ENCODE results near the gene MOB3B. TPM values are rescaled to one million over a fixed set of nuclear protein-coding genes. Genes with fewer than 3 reads are reported as not detected.

MOB3B gene
- polyA plus RNA-seq, 2 donors = 2.0 to 2.5 TPM

- Histone ChIP-seq H3K27me3 (ENCODE audit: control insufficient read depth in 1 of 2, insufficient read depth in 2 of 2, low read length in 2 of 2) (no peaks in the 10 kb centered on the region), H3K4me3 (ENCODE audit: low read depth in 1 of 2, low read length in 2 of 2) (no peak overlapping the region), H3K36me3 (ENCODE audit: control insufficient read depth in 2 of 2, insufficient read depth in 2 of 2, low read length in 1 of 2) (no peaks in the 10 kb centered on the region), H3K4me1 (ENCODE audit: control insufficient read depth in 2 of 2, insufficient read depth in 2 of 2, low read length in 1 of 2) (peaks cover 0 to 8% of the 10 kb centered on the region in 2 donors), H3K9me3 (ENCODE audit: control insufficient read depth in 2 of 2, insufficient read depth in 1 of 2, low read depth in 1 of 2, low read length in 1 of 2) (no peaks in the 10 kb centered on the region), H3K27ac (ENCODE audit: low read depth in 2 of 2, low read length in 1 of 2) (peak overlapping the region; percentile 23 to 28)
- 67 to 75% methylated on average over 2 of the region's 2 CpGs for WGBS, 2 donors
Observed at GRCh38 chr9:27431543-27432147, 98.0 kb downstream of the MOB3B start.

DNA sequence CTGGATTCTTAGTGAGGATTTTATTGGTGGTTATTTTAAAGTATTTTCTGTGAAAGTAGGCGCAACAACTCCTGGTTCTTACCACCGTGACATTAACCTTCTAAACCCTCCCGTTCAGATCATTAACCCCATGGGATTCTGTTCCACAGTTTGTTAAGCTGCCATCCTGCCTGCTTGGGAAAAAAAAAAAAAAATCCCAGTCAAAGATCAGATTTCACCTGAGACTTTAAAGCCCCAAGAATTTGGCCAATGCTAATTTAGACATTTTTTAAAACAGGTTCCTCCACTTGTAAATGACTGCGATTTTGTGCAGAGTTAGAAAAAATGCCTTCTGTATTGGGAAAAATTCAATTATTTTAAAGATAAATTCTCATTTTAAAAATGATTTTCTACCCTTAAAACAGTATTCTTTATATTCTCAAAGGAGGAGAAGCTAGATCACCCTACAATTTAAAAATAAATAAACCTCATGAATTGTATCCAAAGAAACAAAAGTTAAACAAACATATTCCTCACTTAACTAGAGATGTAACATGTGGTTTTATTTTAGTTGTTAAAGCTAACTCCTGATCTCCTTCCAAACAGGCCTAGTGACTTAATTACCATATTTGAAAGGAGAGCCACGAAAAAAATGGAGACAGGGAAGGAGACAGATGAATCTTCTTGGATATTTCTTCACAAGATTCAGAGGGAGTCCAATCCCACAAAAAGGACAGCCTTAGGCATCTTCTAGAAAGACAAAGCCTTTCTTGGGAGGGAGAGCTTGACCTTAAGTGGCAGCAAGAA, 98.7 kb downstream of the MOB3B start:
- H3K36me3 ChIP-seq (ENCODE audit: control insufficient read depth in 2 of 2, insufficient read depth in 2 of 2, low read length in 1 of 2) = no peaks in the 10 kb centered on the region
- H3K27ac ChIP-seq (ENCODE audit: low read depth in 2 of 2, low read length in 1 of 2) = peak overlapping the region; percentile 23 to 28
- H3K9me3 ChIP-seq (ENCODE audit: control insufficient read depth in 2 of 2, insufficient read depth in 1 of 2, low read depth in 1 of 2, low read length in 1 of 2) = no peaks in the 10 kb centered on the region
- H3K4me3 ChIP-seq (ENCODE audit: low read depth in 1 of 2, low read length in 2 of 2) = no peak overlapping the region
- H3K27me3 ChIP-seq (ENCODE audit: control insufficient read depth in 1 of 2, insufficient read depth in 2 of 2, low read length in 2 of 2) = no peaks in the 10 kb centered on the region
- peaks cover 0 to 9% of the 10 kb centered on the region in 2 donors for H3K4me1 ChIP-seq (ENCODE audit: control insufficient read depth in 2 of 2, insufficient read depth in 2 of 2, low read length in 1 of 2)
- 43 to 61% methylated on average over 5 of the region's 5 CpGs for WGBS, 2 donors

DNA sequence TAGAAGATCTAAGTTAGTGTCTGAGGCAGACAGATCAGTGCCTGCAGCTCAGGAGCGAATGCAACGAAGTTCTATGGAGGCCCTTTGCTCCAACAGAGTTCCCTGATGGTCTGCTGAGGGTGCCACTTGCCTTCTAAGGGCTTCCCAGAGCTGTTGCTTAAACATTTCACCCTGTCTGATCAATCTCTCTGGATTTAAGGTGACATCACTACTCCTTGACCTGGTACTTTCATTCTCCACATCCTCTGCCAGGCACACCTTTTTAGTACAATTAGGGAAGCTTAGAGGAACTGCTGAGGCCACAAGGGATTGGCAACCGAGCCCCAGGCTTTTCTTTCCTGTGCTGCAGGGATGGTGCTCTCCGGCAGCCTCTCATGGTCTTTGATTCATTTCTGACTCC, 99.7 kb downstream of the MOB3B start:
- peak overlapping the region; percentile 7 to 13 for H3K27ac ChIP-seq (ENCODE audit: low read depth in 2 of 2, low read length in 1 of 2)
- H3K4me1 ChIP-seq (ENCODE audit: control insufficient read depth in 2 of 2, insufficient read depth in 2 of 2, low read length in 1 of 2) = peaks cover 0 to 9% of the 10 kb centered on the region in 2 donors

GRCh38 chr9:27429436-27429835, 100.2 kb downstream of the MOB3B start:
- peaks cover 0 to 9% of the 10 kb centered on the region in 2 donors for H3K4me1 ChIP-seq (ENCODE audit: control insufficient read depth in 2 of 2, insufficient read depth in 2 of 2, low read length in 1 of 2)
- 79 to 84% methylated on average over 2 of the region's 2 CpGs for WGBS, 2 donors
- H3K36me3 ChIP-seq (ENCODE audit: control insufficient read depth in 2 of 2, insufficient read depth in 2 of 2, low read length in 1 of 2) = no peaks in the 10 kb centered on the region

More for the DNA sequence above, 99.7 kb downstream of the MOB3B start:
- WGBS, 2 donors = 56 to 64% methylated on average over 4 of the region's 4 CpGs
- no peaks in the 10 kb centered on the region for H3K36me3 ChIP-seq (ENCODE audit: control insufficient read depth in 2 of 2, insufficient read depth in 2 of 2, low read length in 1 of 2)
- H3K4me3 ChIP-seq (ENCODE audit: low read depth in 1 of 2, low read length in 2 of 2) = no peak overlapping the region
- no peaks in the 10 kb centered on the region for H3K9me3 ChIP-seq (ENCODE audit: control insufficient read depth in 2 of 2, insufficient read depth in 1 of 2, low read depth in 1 of 2, low read length in 1 of 2)
- no peaks in the 10 kb centered on the region for H3K27me3 ChIP-seq (ENCODE audit: control insufficient read depth in 1 of 2, insufficient read depth in 2 of 2, low read length in 2 of 2)

DNA sequence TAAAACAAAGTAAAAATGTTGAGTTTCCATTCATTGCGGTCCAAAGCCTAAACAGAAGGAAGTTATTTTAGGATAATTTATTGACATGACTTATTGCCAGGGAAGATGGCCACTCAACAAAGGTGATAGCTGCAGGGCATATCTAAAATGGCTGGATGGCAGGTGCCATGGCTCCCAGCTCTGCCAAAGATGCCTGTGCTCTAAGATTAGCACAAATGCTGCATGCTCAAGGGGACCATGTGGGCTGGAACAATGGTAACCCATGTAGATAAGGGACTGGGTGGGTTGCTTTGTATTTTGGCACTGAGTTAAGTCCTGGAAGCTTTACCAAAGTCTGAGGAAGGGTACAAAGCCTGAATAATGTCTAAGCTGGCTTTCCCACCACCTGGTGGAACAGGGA, 101.1 kb downstream of the MOB3B start:
- WGBS, 2 donors = 74 to 83% methylated on average over 1 of the region's 1 CpG
- no peak overlapping the region for H3K27ac ChIP-seq (ENCODE audit: low read depth in 2 of 2, low read length in 1 of 2)
- no peaks in the 10 kb centered on the region for H3K27me3 ChIP-seq (ENCODE audit: control insufficient read depth in 1 of 2, insufficient read depth in 2 of 2, low read length in 2 of 2)
- H3K9me3 ChIP-seq (ENCODE audit: control insufficient read depth in 2 of 2, insufficient read depth in 1 of 2, low read depth in 1 of 2, low read length in 1 of 2) = no peaks in the 10 kb centered on the region
- H3K4me1 ChIP-seq (ENCODE audit: control insufficient read depth in 2 of 2, insufficient read depth in 2 of 2, low read length in 1 of 2) = peaks cover 0 to 9% of the 10 kb centered on the region in 2 donors
- no peak overlapping the region for H3K4me3 ChIP-seq (ENCODE audit: low read depth in 1 of 2, low read length in 2 of 2)
- no peaks in the 10 kb centered on the region for H3K36me3 ChIP-seq (ENCODE audit: control insufficient read depth in 2 of 2, insufficient read depth in 2 of 2, low read length in 1 of 2)

More at GRCh38 chr9:27429436-27429835, 100.2 kb downstream of the MOB3B start:
- Histone ChIP-seq H3K27ac (ENCODE audit: low read depth in 2 of 2, low read length in 1 of 2) (no peak overlapping the region), H3K4me3 (ENCODE audit: low read depth in 1 of 2, low read length in 2 of 2) (no peak overlapping the region), H3K27me3 (ENCODE audit: control insufficient read depth in 1 of 2, insufficient read depth in 2 of 2, low read length in 2 of 2) (no peaks in the 10 kb centered on the region), H3K9me3 (ENCODE audit: control insufficient read depth in 2 of 2, insufficient read depth in 1 of 2, low read depth in 1 of 2, low read length in 1 of 2) (no peaks in the 10 kb centered on the region)

- no peak overlapping the region for H3K4me3 ChIP-seq (ENCODE audit: low read depth in 1 of 2, low read length in 2 of 2)
- no peaks in the 10 kb centered on the region for H3K9me3 ChIP-seq (ENCODE audit: control insufficient read depth in 2 of 2, insufficient read depth in 1 of 2, low read depth in 1 of 2, low read length in 1 of 2)
- peak overlapping the region in 1 of 2 donors; percentile 63 for H3K27ac ChIP-seq (ENCODE audit: low read depth in 2 of 2, low read length in 1 of 2)
- 49 to 63% methylated on average over 3 of the region's 3 CpGs for WGBS, 2 donors
- H3K27me3 ChIP-seq (ENCODE audit: control insufficient read depth in 1 of 2, insufficient read depth in 2 of 2, low read length in 2 of 2) = no peaks in the 10 kb centered on the region
- no peaks in the 10 kb centered on the region for H3K36me3 ChIP-seq (ENCODE audit: control insufficient read depth in 2 of 2, insufficient read depth in 2 of 2, low read length in 1 of 2)
- H3K4me1 ChIP-seq (ENCODE audit: control insufficient read depth in 2 of 2, insufficient read depth in 2 of 2, low read length in 1 of 2) = peaks cover 0 to 9% of the 10 kb centered on the region in 2 donors
Observed at GRCh38 chr9:27427272-27427643, 102.4 kb downstream of the MOB3B start.

DNA sequence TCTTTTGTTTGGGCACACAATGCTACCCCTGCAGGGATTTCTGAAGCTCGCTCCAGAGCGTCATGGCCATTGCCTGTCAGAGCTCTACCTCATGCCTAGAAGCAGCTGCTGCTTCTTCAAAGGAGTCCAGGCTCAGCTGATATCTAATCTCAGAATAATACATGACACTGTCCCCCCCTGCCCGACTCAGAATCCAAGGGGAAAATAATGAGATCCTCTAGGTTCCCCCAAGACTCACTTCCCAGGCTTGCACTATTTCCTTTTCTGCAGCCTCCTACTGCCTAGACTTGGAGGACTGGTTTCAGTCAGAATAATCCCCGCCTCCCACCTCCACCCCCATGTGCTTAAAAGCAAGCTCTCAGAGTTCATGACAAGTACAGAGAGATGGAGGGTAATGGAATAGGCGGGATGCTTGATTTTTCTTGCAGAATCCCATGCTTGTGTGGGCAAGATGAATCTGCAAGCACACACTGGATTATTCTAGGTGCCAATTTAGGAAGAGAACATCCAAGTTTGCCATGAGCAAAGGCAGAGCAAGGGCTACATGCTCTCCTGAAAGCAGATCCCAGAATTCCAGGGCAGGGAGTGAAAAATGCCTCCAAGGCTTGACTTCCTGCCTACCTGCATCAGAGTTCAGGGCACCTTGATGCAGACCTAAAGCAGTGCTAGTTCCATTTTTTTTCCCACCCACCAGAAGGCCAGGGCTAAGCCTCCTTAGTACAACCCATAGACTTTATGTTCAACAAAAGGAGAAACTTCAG, 102.9 kb downstream of the MOB3B start:
- Histone ChIP-seq H3K9me3 (ENCODE audit: control insufficient read depth in 2 of 2, insufficient read depth in 1 of 2, low read depth in 1 of 2, low read length in 1 of 2) (no peaks in the 10 kb centered on the region), H3K4me1 (ENCODE audit: control insufficient read depth in 2 of 2, insufficient read depth in 2 of 2, low read length in 1 of 2) (peaks cover 0 to 9% of the 10 kb centered on the region in 2 donors), H3K36me3 (ENCODE audit: control insufficient read depth in 2 of 2, insufficient read depth in 2 of 2, low read length in 1 of 2) (no peaks in the 10 kb centered on the region), H3K4me3 (ENCODE audit: low read depth in 1 of 2, low read length in 2 of 2) (peak overlapping the region in 1 of 2 donors; percentile 6), H3K27me3 (ENCODE audit: control insufficient read depth in 1 of 2, insufficient read depth in 2 of 2, low read length in 2 of 2) (no peaks in the 10 kb centered on the region), H3K27ac (ENCODE audit: low read depth in 2 of 2, low read length in 1 of 2) (peak overlapping the region; percentile 66 to 68)
- WGBS, 2 donors = 49 to 54% methylated on average over 5 of the region's 5 CpGs

- Histone ChIP-seq H3K27me3 (ENCODE audit: control insufficient read depth in 1 of 2, insufficient read depth in 2 of 2, low read length in 2 of 2) (no peaks in the 10 kb centered on the region), H3K36me3 (ENCODE audit: control insufficient read depth in 2 of 2, insufficient read depth in 2 of 2, low read length in 1 of 2) (no peaks in the 10 kb centered on the region), H3K27ac (ENCODE audit: low read depth in 2 of 2, low read length in 1 of 2) (peak overlapping the region; percentile 66 to 68), H3K4me3 (ENCODE audit: low read depth in 1 of 2, low read length in 2 of 2) (peak overlapping the region in 1 of 2 donors; percentile 6), H3K4me1 (ENCODE audit: control insufficient read depth in 2 of 2, insufficient read depth in 2 of 2, low read length in 1 of 2) (peaks cover 0 to 9% of the 10 kb centered on the region in 2 donors), H3K9me3 (ENCODE audit: control insufficient read depth in 2 of 2, insufficient read depth in 1 of 2, low read depth in 1 of 2, low read length in 1 of 2) (no peaks in the 10 kb centered on the region)
- WGBS, 2 donors = 30 to 50% methylated on average over 4 of the region's 4 CpGs
Observed at GRCh38 chr9:27425827-27426510, 103.6 kb downstream of the MOB3B start.
